Chondrocyte (in vitro differentiated cells): ENCODE data around the gene S1PR4. TPM values are rescaled to one million over a fixed set of nuclear protein-coding genes. Genes with fewer than 3 reads are reported as not detected.

Experiments used
- DNase-seq: peaks from one replicate; pipeline ENCODE4 v3.0.0; 2021; ENCODE audit warnings: mixed read lengths, low spot score
- H3K27ac Mint-ChIP-seq: one replicate; pipeline ENCODE4 v1.8.0; 2021; ENCODE audit warnings: mild to moderate bottlenecking, moderate library complexity, mixed read lengths; ENCODE audit not compliant: unreplicated experiment
- H3K27me3 Mint-ChIP-seq: 2 replicates; pipeline ENCODE4 v1.8.0; 2021; ENCODE audit warnings: low read depth, mixed read lengths
- H3K36me3 Mint-ChIP-seq: 2 replicates; pipeline ENCODE4 v1.8.0; 2021; ENCODE audit warnings: low read depth, mixed read lengths
- H3K4me1 Mint-ChIP-seq: 2 replicates; pipeline ENCODE4 v1.8.0; 2021; ENCODE audit warnings: low read depth, mild to moderate bottlenecking, mixed read lengths
- H3K4me3 Mint-ChIP-seq: one replicate; pipeline ENCODE4 v1.8.0; 2021; ENCODE audit warnings: mild to moderate bottlenecking, moderate library complexity, mixed read lengths; ENCODE audit not compliant: unreplicated experiment
- H3K9me3 Mint-ChIP-seq: 2 replicates; pipeline ENCODE4 v1.8.0; 2021; ENCODE audit warnings: low read depth, mixed read lengths
- CTCF ChIP-seq: fragments of 200-600 bp; sonication (generic); IDR thresholded peaks from 2 replicates; pipeline ENCODE4 v1.5.0; 2021; ENCODE audit warnings: antibody characterized with exemption, mild to moderate bottlenecking, moderate library complexity
- total RNA-seq: library from RNA; stranded (reverse); gene quantifications from 3 replicates; pipeline ENCODE4 v1.2.1, GENCODE V29; 2021

Gene S1PR4
- total RNA-seq, 1 donor from 2014 or later, result not detected

GRCh38 chr19:3135961-3136683 lies 42.4 kb upstream of the S1PR4 start, which contains the start of gene GNA15:
Gene GNA15 (plus strand): TSS chr19:3136033. CDS start chr19:3136451, 418 bp downstream.
- H3K27ac Mint-ChIP-seq, result no peak within 1 kb of the TSS
- H3K4me3 Mint-ChIP-seq, result no peak within 1 kb of the TSS
- no peaks in the 10 kb centered on the region for H3K27me3 Mint-ChIP-seq
- H3K36me3 Mint-ChIP-seq, result peaks cover 4% of the 10 kb centered on the region
- peaks cover 9% of the 10 kb centered on the region for H3K4me1 Mint-ChIP-seq
- TF ChIP-seq CTCF, result no peak
- DNase-seq, result no peak
- peaks cover 7% of the 10 kb centered on the region for H3K9me3 Mint-ChIP-seq

DNA sequence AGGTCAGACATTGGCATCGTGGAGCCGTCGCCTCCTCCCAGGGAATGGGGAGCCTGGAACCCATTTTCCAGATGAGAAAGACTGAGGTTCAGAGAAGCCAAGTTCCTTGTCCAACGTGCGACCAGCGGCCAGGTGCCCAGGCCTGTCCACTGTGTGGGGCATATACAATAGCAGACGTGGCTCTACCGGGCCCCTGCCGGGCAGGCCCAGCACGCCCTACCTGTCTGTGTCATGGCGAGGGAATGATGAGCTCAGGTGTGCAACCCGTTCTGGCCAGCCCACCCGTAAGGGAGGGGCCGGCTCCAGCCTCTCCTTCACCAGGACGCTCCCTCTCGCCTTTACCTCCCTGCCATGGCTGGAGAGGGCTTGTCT lies 41.9 kb upstream of the S1PR4 start:
- H3K36me3 Mint-ChIP-seq, result peaks cover 4% of the 10 kb centered on the region
- peaks cover 9% of the 10 kb centered on the region for H3K4me1 Mint-ChIP-seq
- H3K4me3 Mint-ChIP-seq, result no peak overlapping the region
- no peak for TF ChIP-seq CTCF
- peaks cover 7% of the 10 kb centered on the region for H3K9me3 Mint-ChIP-seq
- H3K27ac Mint-ChIP-seq, result no peak overlapping the region
- H3K27me3 Mint-ChIP-seq, result no peaks in the 10 kb centered on the region
- DNase-seq, result no peak

DNA sequence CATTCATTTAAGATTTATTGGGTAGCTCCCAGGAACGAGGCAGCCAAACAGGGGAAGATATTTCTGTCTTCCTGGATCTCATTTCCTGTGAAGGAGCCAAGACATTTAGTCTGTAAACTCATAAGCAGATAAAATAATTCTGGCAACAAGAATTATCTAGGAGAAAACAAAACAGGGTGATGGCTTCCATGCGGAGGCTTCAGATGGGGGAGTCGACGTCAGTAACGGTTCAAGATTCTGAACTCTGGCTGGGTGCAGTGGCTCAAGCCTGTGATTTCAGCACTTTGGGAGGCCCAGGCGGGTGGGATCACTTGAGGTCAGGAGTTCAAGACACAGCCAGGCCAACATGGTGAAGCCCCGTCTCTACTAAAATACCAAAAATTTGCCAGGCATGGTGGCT lies 41.5 kb upstream of the S1PR4 start:
- no peak for DNase-seq
- peaks cover 11% of the 10 kb centered on the region for H3K4me1 Mint-ChIP-seq
- H3K4me3 Mint-ChIP-seq, result no peak overlapping the region
- no peaks in the 10 kb centered on the region for H3K27me3 Mint-ChIP-seq
- no peak overlapping the region for H3K27ac Mint-ChIP-seq
- TF ChIP-seq CTCF, result no peak
- peaks cover 7% of the 10 kb centered on the region for H3K9me3 Mint-ChIP-seq
- H3K36me3 Mint-ChIP-seq, result peaks cover 4% of the 10 kb centered on the region

- no peak for TF ChIP-seq CTCF
- H3K9me3 Mint-ChIP-seq, result peaks cover 7% of the 10 kb centered on the region
- H3K27ac Mint-ChIP-seq, result no peak overlapping the region
- H3K27me3 Mint-ChIP-seq, result no peaks in the 10 kb centered on the region
- DNase-seq, result no peak
- no peak overlapping the region for H3K4me3 Mint-ChIP-seq
- H3K4me1 Mint-ChIP-seq, result peaks cover 6% of the 10 kb centered on the region
- peaks cover 4% of the 10 kb centered on the region for H3K36me3 Mint-ChIP-seq
These were observed 40.3 kb upstream of the S1PR4 start for GRCh38 chr19:3138268-3138667.

- H3K27ac Mint-ChIP-seq, result no peak overlapping the region
- no peaks in the 10 kb centered on the region for H3K27me3 Mint-ChIP-seq
- peaks cover 4% of the 10 kb centered on the region for H3K36me3 Mint-ChIP-seq
- H3K9me3 Mint-ChIP-seq, result peaks cover 7% of the 10 kb centered on the region
- DNase-seq, result no peak
- H3K4me1 Mint-ChIP-seq, result peaks cover 5% of the 10 kb centered on the region
- no peak overlapping the region for H3K4me3 Mint-ChIP-seq
- TF ChIP-seq CTCF, result no peak
These were observed 37.9 kb upstream of the S1PR4 start for GRCh38 chr19:3140667-3141038.
